OCI-LY7 (cell line): ENCODE measurements around the gene GTF2IRD1. TPM values are rescaled to one million over a fixed set of nuclear protein-coding genes. Genes with fewer than 3 reads are reported as not detected.

Experiments used
- small RNA-seq: library from RNA; depleted of rRNA; stranded (forward); fragments of <200 nt; gene quantifications from one replicate; pipeline ENCODE3, GENCODE V24; 2014
- total RNA-seq, 2 experiments: library from RNA; depleted of rRNA in 1 of 2; stranded (reverse); fragments of >200 nt in 1 of 2; shearing (Covaris generic) in 1 of 2; gene quantifications; 2 replicates each; pipeline ENCODE4 v1.2.3, GENCODE V29; 2014 to 2022

GTF2IRD1 gene
- total RNA-seq, 2 experiments from 2014 or later, result 4.4 to 34.3 TPM

Small RNA genes lying within 50 kb of the gene (small RNA-seq; reads per million reads assigned to genes)
- gene RNA5SP233, result 0.21 reads per million

Other genes with a start within 250 kb of the GTF2IRD1 start
- 41.1 and 48.3 TPM in 2 replicates for gene LAT2, start 243.9 kb upstream of the GTF2IRD1 start, total RNA-seq (2014; rRNA removed; shearing (Covaris generic))
- 79.1 and 93.8 TPM in 2 replicates for gene LAT2, start 243.9 kb upstream of the GTF2IRD1 start, total RNA-seq (2022)
- gene RFC2, start 199.5 kb upstream of the GTF2IRD1 start, total RNA-seq (2014; rRNA removed; shearing (Covaris generic)), result 71.3 and 77.4 TPM in 2 replicates
- 77.8 and 79.2 TPM in 2 replicates for gene RFC2, start 199.5 kb upstream of the GTF2IRD1 start, total RNA-seq (2022)
- gene CLIP2, start 164.5 kb upstream of the GTF2IRD1 start, total RNA-seq (2014; rRNA removed; shearing (Covaris generic)), result 3.6 and 4.2 TPM in 2 replicates
- gene CLIP2, start 164.5 kb upstream of the GTF2IRD1 start, total RNA-seq (2022), result 6.3 and 7.2 TPM in 2 replicates
- gene GTF2I, start 203.8 kb downstream of the GTF2IRD1 start, total RNA-seq (2014; rRNA removed; shearing (Covaris generic)), result 145 and 188 TPM in 2 replicates
- gene GTF2I, start 203.8 kb downstream of the GTF2IRD1 start, total RNA-seq (2022), result 269 and 281 TPM in 2 replicates